ENCODE results near the gene ZXDC. TPM values are rescaled to one million over a fixed set of nuclear protein-coding genes. Genes with fewer than 3 reads are reported as not detected.

The ZXDC gene
- total RNA-seq, 3 donors from 2014 or later = 37.6 to 42.4 (median 39.0) TPM

GRCh38 chr3:126448893-126449180 is 26.9 kb downstream of the ZXDC start:
- DNase-seq (ENCODE audit: low spot score in 2 of 2) = no peak
- Histone ChIP-seq H3K27ac (no peak overlapping the region), H3K9me3 (no peaks in the 10 kb centered on the region), H3K4me1 (no peaks in the 10 kb centered on the region), H3K4me3 (no peak overlapping the region), H3K36me3 (peaks cover 8% of the 10 kb centered on the region), H3K27me3 (no peaks in the 10 kb centered on the region)
- intact Hi-C loops (cut with DNase I; ENCODE audit: low total_unique reads) = no loop called here
- TF ChIP-seq CTCF (IDR thresholded peaks at IDR 0.05) (no peak), POLR2AphosphoS5 (IDR thresholded peaks at IDR 0.05) (no peak), POLR2A (IDR thresholded peaks at IDR 0.05) (no peak)

- no peak overlapping the region for H3K27ac ChIP-seq
- TF ChIP-seq POLR2A (IDR thresholded peaks at IDR 0.05) = no peak
- TF ChIP-seq CTCF (IDR thresholded peaks at IDR 0.05) = no peak
- no peak for TF ChIP-seq POLR2AphosphoS5 (IDR thresholded peaks at IDR 0.05)
- H3K36me3 ChIP-seq = peaks cover 7% of the 10 kb centered on the region
- intact Hi-C loops (cut with DNase I; ENCODE audit: low total_unique reads) = no loop called here
- H3K4me3 ChIP-seq = no peak overlapping the region
- H3K9me3 ChIP-seq = no peaks in the 10 kb centered on the region
- H3K27me3 ChIP-seq = no peaks in the 10 kb centered on the region
- no peaks in the 10 kb centered on the region for H3K4me1 ChIP-seq
- no peak for DNase-seq (ENCODE audit: low spot score in 2 of 2)
Measured at GRCh38 chr3:126448136-126448892, 27.4 kb downstream of the ZXDC start.

GRCh38 chr3:126447456-126448106 is 28.1 kb downstream of the ZXDC start:
- H3K9me3 ChIP-seq = no peaks in the 10 kb centered on the region
- TF ChIP-seq POLR2A (IDR thresholded peaks at IDR 0.05) (no peak), POLR2AphosphoS5 (IDR thresholded peaks at IDR 0.05) (no peak), CTCF (IDR thresholded peaks at IDR 0.05) (no peak)
- H3K27me3 ChIP-seq = no peaks in the 10 kb centered on the region
- H3K4me1 ChIP-seq = no peaks in the 10 kb centered on the region
- H3K27ac ChIP-seq = no peak overlapping the region
- intact Hi-C loops (cut with DNase I; ENCODE audit: low total_unique reads) = no loop called here
- no peak for DNase-seq (ENCODE audit: low spot score in 2 of 2)
- peaks cover 7% of the 10 kb centered on the region for H3K36me3 ChIP-seq
- H3K4me3 ChIP-seq = no peak overlapping the region

GRCh38 chr3:126446791-126447190 is 28.9 kb downstream of the ZXDC start:
- intact Hi-C loops (cut with DNase I; ENCODE audit: low total_unique reads) = no loop called here
- Histone ChIP-seq H3K27ac (no peak overlapping the region), H3K36me3 (peaks cover 7% of the 10 kb centered on the region), H3K9me3 (no peaks in the 10 kb centered on the region), H3K4me1 (no peaks in the 10 kb centered on the region), H3K4me3 (no peak overlapping the region), H3K27me3 (no peaks in the 10 kb centered on the region)
- no peak for TF ChIP-seq POLR2AphosphoS5 (IDR thresholded peaks at IDR 0.05)
- DNase-seq (ENCODE audit: low spot score in 2 of 2) = no peak

- no peaks in the 10 kb centered on the region for H3K4me1 ChIP-seq
- DNase-seq (ENCODE audit: low spot score in 2 of 2) = no peak
- no peak overlapping the region for H3K27ac ChIP-seq
- no peak overlapping the region for H3K4me3 ChIP-seq
- H3K27me3 ChIP-seq = no peaks in the 10 kb centered on the region
- H3K36me3 ChIP-seq = peaks cover 2% of the 10 kb centered on the region
- intact Hi-C loops (cut with DNase I; ENCODE audit: low total_unique reads) = no loop called here
- no peaks in the 10 kb centered on the region for H3K9me3 ChIP-seq
- TF ChIP-seq POLR2A (IDR thresholded peaks at IDR 0.05) = no peak
- no peak for TF ChIP-seq CTCF (IDR thresholded peaks at IDR 0.05)
- no peak for TF ChIP-seq POLR2AphosphoS5 (IDR thresholded peaks at IDR 0.05)
Measured at GRCh38 chr3:126446301-126446700, 29.4 kb downstream of the ZXDC start.
